RPMI7951 (cell line): Measurements from ENCODE around the gene UFM1. TPM values are rescaled to one million over a fixed set of nuclear protein-coding genes. Genes with fewer than 3 reads are reported as not detected.
"Not testable (repeated sequence)": the region's sequence is repeated elsewhere in the genome, so short reads cannot be mapped to it uniquely, and the experiment has no call there.

Source experiments
- DNase-seq: peaks from one replicate; pipeline ENCODE4 v3.0.0-alpha.2; 2012; ENCODE audit warnings: low read depth
- total RNA-seq: library from RNA; depleted of rRNA; stranded (reverse); fragments of >200 nt; shearing (Covaris generic); gene quantifications from 2 replicates; pipeline ENCODE4 v1.2.3, GENCODE V29; 2014

Gene UFM1
- total RNA-seq, 1 experiment from 2014 or later, result 73.8 TPM

- no peak for DNase-seq
Observed at GRCh38 chr13:38365661-38366060, 16.0 kb downstream of the UFM1 start.

- peak; percentile 30 for DNase-seq
Observed at GRCh38 chr13:38366954-38367645, 17.4 kb downstream of the UFM1 start.

GRCh38 chr13:38369058-38369457, 19.4 kb downstream of the UFM1 start:
- DNase-seq, result no peak

- not testable (repeated sequence) for DNase-seq
Observed at GRCh38 chr13:38370096-38370495, 20.4 kb downstream of the UFM1 start.

GRCh38 chr13:38372820-38373383, 23.3 kb downstream of the UFM1 start:
- no peak for DNase-seq

- no peak for DNase-seq
Observed at GRCh38 chr13:38376546-38376945, 26.9 kb downstream of the UFM1 start.

GRCh38 chr13:38381890-38382289, 32.2 kb downstream of the UFM1 start:
- DNase-seq, result no peak

- DNase-seq, result no peak
Observed at GRCh38 chr13:38382946-38383345, 33.3 kb downstream of the UFM1 start.

GRCh38 chr13:38384171-38384570, 34.5 kb downstream of the UFM1 start:
- DNase-seq, result no peak

- DNase-seq, result no peak
Observed at GRCh38 chr13:38385153-38385891, 35.7 kb downstream of the UFM1 start.

- no peak for DNase-seq
Observed at GRCh38 chr13:38386421-38386820, 36.8 kb downstream of the UFM1 start.

GRCh38 chr13:38391341-38391740, 41.7 kb downstream of the UFM1 start:
- DNase-seq, result no peak

GRCh38 chr13:38394777-38395496, 45.3 kb downstream of the UFM1 start:
- DNase-seq, result peak; percentile 18

GRCh38 chr13:38395497-38395788, 45.8 kb downstream of the UFM1 start:
- no peak for DNase-seq

GRCh38 chr13:38398711-38399493, 49.3 kb downstream of the UFM1 start:
- peak; percentile 40 for DNase-seq

- DNase-seq, result no peak
Observed at GRCh38 chr13:38399535-38399934, 49.9 kb downstream of the UFM1 start.

GRCh38 chr13:38401276-38401675, 51.6 kb downstream of the UFM1 start:
- DNase-seq, result no peak

GRCh38 chr13:38405216-38405615, 55.6 kb downstream of the UFM1 start:
- DNase-seq, result no peak

GRCh38 chr13:38409771-38410170, 60.1 kb downstream of the UFM1 start:
- no peak for DNase-seq

GRCh38 chr13:38412266-38412665, 62.6 kb downstream of the UFM1 start:
- DNase-seq, result no peak
